SH-SY5Y (cell line): ENCODE results near the gene ERAP2.

ENCODE experiments used
- GATA2 ChIP-seq: IDR thresholded peaks from 2 replicates; pipeline ENCODE4 v1.6.1; 2011; ENCODE audit warnings: mild to moderate bottlenecking, low read depth, low read length
- GATA3 ChIP-seq: IDR thresholded peaks from 2 replicates; pipeline ENCODE4 v1.6.1; 2011; ENCODE audit warnings: low read depth, mild to moderate bottlenecking, low read length, moderate library complexity

- TF ChIP-seq GATA2 (no peak), GATA3 (no peak)
These were observed 5.3 kb upstream of the ERAP2 start for GRCh38 chr5:96871027-96871399.
